Esophagus muscularis mucosa (tissue), 3 donors: ENCODE results near the gene CHRNA4.

Experiments
- CTCF ChIP-seq, 3 experiments: fragments of 200-600 bp in 2 of 3; fragments of 450-650 bp in 1 of 3; sonication (generic) in 2 of 3; IDR thresholded peaks; one replicate each; pipeline ENCODE4 v1.5.1; 2017 to 2019; ENCODE audit warnings: antibody characterized with exemption in 3 of 3, mild to moderate bottlenecking in 2 of 3, moderate library complexity in 1 of 3
- POLR2A ChIP-seq: fragments of 450-650 bp; IDR thresholded peaks from one replicate; pipeline ENCODE4 v1.6.1; 2017; ENCODE audit warnings: antibody characterized with exemption, moderate library complexity, mild to moderate bottlenecking, low read depth

- no peak for TF ChIP-seq CTCF (IDR thresholded peaks at IDR 0.05)
- TF ChIP-seq POLR2A = no peak
Measured at GRCh38 chr20:63327231-63327745, 33.9 kb downstream of the CHRNA4 start.
